Measurements from ENCODE around the gene GOLGA6C.
"Not testable (repeated sequence)": the region's sequence is repeated elsewhere in the genome, so short reads cannot be mapped to it uniquely, and the experiment has no call there.

Gene GOLGA6C

DNA sequence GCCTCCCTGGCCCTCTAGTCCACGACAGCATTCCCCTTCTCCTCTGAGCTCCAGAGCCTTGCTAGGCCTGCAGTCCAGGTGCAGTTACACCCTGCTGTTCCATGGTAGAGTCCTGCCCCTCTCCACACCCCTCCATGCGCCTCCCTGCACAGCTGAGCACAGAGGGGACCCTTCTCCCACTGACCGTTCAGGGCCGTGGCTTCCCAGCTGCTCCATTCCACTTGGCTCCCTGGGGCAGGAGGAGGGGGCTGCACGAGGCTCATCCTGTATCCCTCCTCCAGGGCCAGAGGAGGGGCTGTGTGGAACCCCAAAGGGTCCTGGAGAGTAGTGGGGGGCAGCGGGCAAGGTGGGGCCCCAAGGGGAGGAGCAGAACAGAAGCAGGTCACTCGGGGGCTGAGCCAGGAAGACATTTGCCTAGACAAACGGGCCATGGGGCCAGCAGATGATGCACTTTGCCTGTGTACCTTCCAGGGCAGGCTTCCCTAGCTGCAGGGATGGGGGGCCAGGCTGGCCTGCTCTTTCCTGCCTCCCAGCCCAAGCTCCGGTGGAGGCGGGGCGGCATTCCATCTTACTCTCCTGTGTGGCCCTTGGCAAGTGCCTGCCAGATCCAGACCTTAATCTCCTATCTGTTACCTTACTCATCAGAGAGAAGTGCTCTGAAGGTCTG, 20.7 kb upstream of the GOLGA6C start:
- H3K4me3 ChIP-seq (IDR thresholded peaks at IDR 0.05; ENCODE audit: insufficient read depth, low read depth, low read length) = no peak overlapping the region
- TF ChIP-seq, protein P1, sequence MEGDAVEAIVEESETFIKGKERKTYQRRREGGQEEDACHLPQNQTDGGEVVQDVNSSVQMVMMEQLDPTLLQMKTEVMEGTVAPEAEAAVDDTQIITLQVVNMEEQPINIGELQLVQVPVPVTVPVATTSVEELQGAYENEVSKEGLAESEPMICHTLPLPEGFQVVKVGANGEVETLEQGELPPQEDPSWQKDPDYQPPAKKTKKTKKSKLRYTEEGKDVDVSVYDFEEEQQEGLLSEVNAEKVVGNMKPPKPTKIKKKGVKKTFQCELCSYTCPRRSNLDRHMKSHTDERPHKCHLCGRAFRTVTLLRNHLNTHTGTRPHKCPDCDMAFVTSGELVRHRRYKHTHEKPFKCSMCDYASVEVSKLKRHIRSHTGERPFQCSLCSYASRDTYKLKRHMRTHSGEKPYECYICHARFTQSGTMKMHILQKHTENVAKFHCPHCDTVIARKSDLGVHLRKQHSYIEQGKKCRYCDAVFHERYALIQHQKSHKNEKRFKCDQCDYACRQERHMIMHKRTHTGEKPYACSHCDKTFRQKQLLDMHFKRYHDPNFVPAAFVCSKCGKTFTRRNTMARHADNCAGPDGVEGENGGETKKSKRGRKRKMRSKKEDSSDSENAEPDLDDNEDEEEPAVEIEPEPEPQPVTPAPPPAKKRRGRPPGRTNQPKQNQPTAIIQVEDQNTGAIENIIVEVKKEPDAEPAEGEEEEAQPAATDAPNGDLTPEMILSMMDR (conservative IDR thresholded peaks at IDR 0.05; ENCODE audit: low read depth, low read length) = no peak

DNA sequence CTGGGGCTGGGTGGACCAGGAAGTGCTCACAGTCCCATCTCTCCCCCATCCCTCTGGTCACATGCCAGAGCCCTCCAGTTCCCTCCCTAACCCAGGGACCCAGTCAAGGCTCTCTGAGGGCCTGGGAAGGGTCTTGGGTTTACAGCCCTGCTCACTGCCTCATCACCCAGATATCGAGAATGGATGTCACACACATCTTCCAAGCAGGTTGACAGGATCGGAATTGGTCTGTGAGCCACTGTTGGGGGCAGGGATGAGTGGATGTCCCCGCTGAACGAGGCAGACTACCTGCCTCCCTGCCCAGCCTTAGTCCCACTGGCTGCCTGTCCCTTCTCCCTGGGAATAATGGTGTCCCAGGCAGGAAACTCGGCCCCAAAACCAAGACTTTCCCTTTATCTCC, 20.0 kb upstream of the GOLGA6C start:
- no peaks in the 10 kb centered on the region for H3K36me3 ChIP-seq (ENCODE audit: insufficient read depth)

More for the DNA sequence above, 20.7 kb upstream of the GOLGA6C start:
- Histone ChIP-seq H3K27me3 (ENCODE audit: insufficient read depth, low read depth) (peaks cover 10% of the 10 kb centered on the region; the same call in 1 of the 2 replicates), H3K36me3 (ENCODE audit: insufficient read depth) (no peaks in the 10 kb centered on the region), H3K27ac (no peak overlapping the region), H3K9ac (no peak overlapping the region), H4K20me1 (ENCODE audit: insufficient read depth) (no peaks in the 10 kb centered on the region), H3K79me2 (ENCODE audit: insufficient read depth, low read depth) (no peaks in the 10 kb centered on the region), H3K4me1 (ENCODE audit: low read depth, poor library complexity, severe bottlenecking) (peaks cover 6% of the 10 kb centered on the region), H3K4me2 (no peak overlapping the region), H2AFZ (ENCODE audit: low read depth) (no peak overlapping the region)

DNA sequence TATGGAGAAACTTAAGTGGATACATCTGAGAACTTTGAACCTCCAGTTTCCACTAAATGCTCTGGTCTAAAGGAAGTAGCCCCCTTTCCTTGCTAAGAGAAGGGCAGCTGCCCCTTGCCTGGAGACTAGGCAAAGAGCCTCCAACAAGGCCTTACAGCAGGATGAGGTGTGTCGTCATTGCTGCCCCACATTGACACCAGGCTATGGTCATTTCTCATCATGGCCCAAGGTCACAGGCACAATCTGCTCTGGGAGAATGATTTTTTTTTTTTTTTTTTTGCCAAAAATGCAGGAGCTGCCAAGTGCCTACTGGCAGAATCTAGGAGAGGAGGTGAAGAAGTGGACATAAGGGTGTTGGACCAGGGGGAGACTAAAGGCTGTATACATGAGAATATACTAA, 12.4 kb upstream of the GOLGA6C start:
- not testable (repeated sequence) for H3K4me3 ChIP-seq (IDR thresholded peaks at IDR 0.05; ENCODE audit: insufficient read depth, low read depth, low read length); H3K9ac ChIP-seq; H3K27me3 ChIP-seq (ENCODE audit: insufficient read depth, low read depth); H3K27ac ChIP-seq; H3K79me2 ChIP-seq (ENCODE audit: insufficient read depth, low read depth); H2AFZ ChIP-seq (ENCODE audit: low read depth); H3K4me1 ChIP-seq (ENCODE audit: low read depth, poor library complexity, severe bottlenecking); H3K4me2 ChIP-seq; H3K36me3 ChIP-seq (ENCODE audit: insufficient read depth); H4K20me1 ChIP-seq (ENCODE audit: insufficient read depth)

More for the DNA sequence above, 20.0 kb upstream of the GOLGA6C start:
- peaks cover 6% of the 10 kb centered on the region for H3K4me1 ChIP-seq (ENCODE audit: low read depth, poor library complexity, severe bottlenecking)
- H4K20me1 ChIP-seq (ENCODE audit: insufficient read depth) = no peaks in the 10 kb centered on the region
- no peak overlapping the region for H2AFZ ChIP-seq (ENCODE audit: low read depth)
- H3K27ac ChIP-seq = no peak overlapping the region
- no peak overlapping the region for H3K9ac ChIP-seq
- TF ChIP-seq, protein P1 (conservative IDR thresholded peaks at IDR 0.05; ENCODE audit: low read depth, low read length) = no peak
- H3K79me2 ChIP-seq (ENCODE audit: insufficient read depth, low read depth) = no peaks in the 10 kb centered on the region
- H3K4me3 ChIP-seq (IDR thresholded peaks at IDR 0.05; ENCODE audit: insufficient read depth, low read depth, low read length) = no peak overlapping the region
- H3K27me3 ChIP-seq (ENCODE audit: insufficient read depth, low read depth) = peaks cover 9% of the 10 kb centered on the region; the same call in 1 of the 2 replicates
- H3K4me2 ChIP-seq = no peak overlapping the region

DNA sequence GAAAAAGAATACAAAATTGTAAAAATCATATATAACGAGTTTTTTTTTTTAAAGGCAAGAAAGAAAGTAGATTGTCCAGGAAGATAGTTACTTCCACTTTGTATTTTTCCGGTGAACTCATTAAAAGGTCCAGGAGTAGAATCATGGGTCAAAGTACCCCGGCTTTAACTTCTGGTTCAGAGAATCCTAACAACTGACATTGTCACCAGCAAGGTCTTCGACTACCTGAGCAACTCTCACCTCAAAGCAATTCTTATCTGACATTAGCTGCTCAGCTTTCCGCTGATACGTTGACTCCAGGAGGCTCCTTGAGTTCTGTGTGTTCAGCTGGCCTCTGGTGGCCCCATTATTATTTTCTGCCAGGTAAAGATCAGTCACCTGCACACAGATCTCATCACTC, 9.1 kb upstream of the GOLGA6C start:
- not testable (repeated sequence) for H3K27ac ChIP-seq; H3K36me3 ChIP-seq (ENCODE audit: insufficient read depth); H3K4me1 ChIP-seq (ENCODE audit: low read depth, poor library complexity, severe bottlenecking); H3K79me2 ChIP-seq (ENCODE audit: insufficient read depth, low read depth); H3K27me3 ChIP-seq (ENCODE audit: insufficient read depth, low read depth); H3K9ac ChIP-seq; H4K20me1 ChIP-seq (ENCODE audit: insufficient read depth); H3K4me2 ChIP-seq; H3K4me3 ChIP-seq (IDR thresholded peaks at IDR 0.05; ENCODE audit: insufficient read depth, low read depth, low read length); H2AFZ ChIP-seq (ENCODE audit: low read depth)

DNA sequence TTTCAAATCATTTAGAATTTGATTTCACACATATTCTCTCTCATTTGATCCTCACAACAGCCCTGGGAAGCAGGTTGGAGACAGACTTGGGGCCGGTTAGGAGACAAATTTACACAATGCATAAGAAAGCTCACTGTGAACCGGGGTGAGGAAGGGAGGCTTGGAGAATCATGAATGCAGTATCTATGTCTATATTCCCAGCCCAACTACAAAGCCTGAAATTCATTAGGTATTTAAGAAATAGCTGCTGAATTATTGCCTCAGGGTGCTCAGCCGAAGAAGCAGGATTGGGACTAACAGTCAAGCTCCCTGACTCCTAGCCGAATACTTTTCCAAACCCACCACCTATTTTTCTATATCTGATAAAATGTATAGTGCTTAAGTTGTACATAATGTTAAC, 8.4 kb upstream of the GOLGA6C start:
- H3K4me1 ChIP-seq (ENCODE audit: low read depth, poor library complexity, severe bottlenecking) = no peaks in the 10 kb centered on the region
- no peak overlapping the region for H3K9ac ChIP-seq
- H3K27me3 ChIP-seq (ENCODE audit: insufficient read depth, low read depth) = no peaks in the 10 kb centered on the region
- H3K27ac ChIP-seq = no peak overlapping the region
- H3K79me2 ChIP-seq (ENCODE audit: insufficient read depth, low read depth) = no peaks in the 10 kb centered on the region
- H2AFZ ChIP-seq (ENCODE audit: low read depth) = no peak overlapping the region
- no peak overlapping the region for H3K4me3 ChIP-seq (IDR thresholded peaks at IDR 0.05; ENCODE audit: insufficient read depth, low read depth, low read length)
- no peak overlapping the region for H3K4me2 ChIP-seq
- no peaks in the 10 kb centered on the region for H3K36me3 ChIP-seq (ENCODE audit: insufficient read depth)
- TF ChIP-seq, protein P1 (conservative IDR thresholded peaks at IDR 0.05; ENCODE audit: low read depth, low read length) = no peak
- no peaks in the 10 kb centered on the region for H4K20me1 ChIP-seq (ENCODE audit: insufficient read depth)

DNA sequence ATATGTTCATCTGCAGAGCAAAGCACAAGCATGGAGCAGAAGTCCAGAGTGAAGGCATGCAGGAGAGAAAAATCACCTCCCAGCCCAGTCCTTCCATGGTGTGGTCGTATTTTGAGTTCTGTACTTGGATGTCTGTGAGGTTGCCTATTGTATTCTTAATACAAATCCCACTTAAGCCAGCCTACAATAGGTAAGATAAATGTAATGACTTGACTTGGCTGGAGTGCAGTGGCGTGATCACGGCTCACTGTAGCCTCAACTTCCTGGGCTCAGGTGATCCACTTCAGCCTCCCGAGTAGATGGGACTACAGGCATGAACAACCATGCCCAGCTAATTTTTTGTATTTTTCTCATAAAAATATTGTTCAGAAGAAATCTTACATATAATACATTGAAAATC, 6.8 kb upstream of the GOLGA6C start:
- not testable (repeated sequence) for H3K9ac ChIP-seq; H2AFZ ChIP-seq (ENCODE audit: low read depth); H3K27me3 ChIP-seq (ENCODE audit: insufficient read depth, low read depth); H3K4me2 ChIP-seq; H4K20me1 ChIP-seq (ENCODE audit: insufficient read depth); H3K4me1 ChIP-seq (ENCODE audit: low read depth, poor library complexity, severe bottlenecking); H3K79me2 ChIP-seq (ENCODE audit: insufficient read depth, low read depth); H3K4me3 ChIP-seq (IDR thresholded peaks at IDR 0.05; ENCODE audit: insufficient read depth, low read depth, low read length); H3K36me3 ChIP-seq (ENCODE audit: insufficient read depth); H3K27ac ChIP-seq

DNA sequence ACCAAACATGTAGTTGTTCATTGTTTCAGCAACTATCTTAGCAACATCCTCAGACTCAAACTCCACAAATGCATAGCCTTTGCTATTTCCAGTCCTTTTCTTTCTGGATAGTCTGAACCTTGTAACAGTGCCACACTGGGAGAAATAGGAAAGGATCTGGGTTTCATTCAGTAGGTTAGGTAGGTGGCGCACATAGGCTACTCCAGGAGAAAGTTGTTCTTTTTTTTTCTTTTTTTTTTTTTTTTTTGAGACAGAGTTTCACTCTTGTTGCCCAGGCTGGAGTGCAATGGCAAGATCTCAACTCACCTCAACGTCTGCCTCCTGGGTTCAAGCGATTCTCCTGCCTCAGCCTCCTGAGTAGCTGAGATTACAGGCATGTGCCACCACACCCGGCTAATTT, 5.8 kb upstream of the GOLGA6C start:
- not testable (repeated sequence) for H3K4me1 ChIP-seq (ENCODE audit: low read depth, poor library complexity, severe bottlenecking); H3K27ac ChIP-seq; H3K9ac ChIP-seq; H3K36me3 ChIP-seq (ENCODE audit: insufficient read depth); H3K79me2 ChIP-seq (ENCODE audit: insufficient read depth, low read depth); H4K20me1 ChIP-seq (ENCODE audit: insufficient read depth); H3K27me3 ChIP-seq (ENCODE audit: insufficient read depth, low read depth); H3K4me3 ChIP-seq (IDR thresholded peaks at IDR 0.05; ENCODE audit: insufficient read depth, low read depth, low read length); H3K4me2 ChIP-seq; H2AFZ ChIP-seq (ENCODE audit: low read depth)

DNA sequence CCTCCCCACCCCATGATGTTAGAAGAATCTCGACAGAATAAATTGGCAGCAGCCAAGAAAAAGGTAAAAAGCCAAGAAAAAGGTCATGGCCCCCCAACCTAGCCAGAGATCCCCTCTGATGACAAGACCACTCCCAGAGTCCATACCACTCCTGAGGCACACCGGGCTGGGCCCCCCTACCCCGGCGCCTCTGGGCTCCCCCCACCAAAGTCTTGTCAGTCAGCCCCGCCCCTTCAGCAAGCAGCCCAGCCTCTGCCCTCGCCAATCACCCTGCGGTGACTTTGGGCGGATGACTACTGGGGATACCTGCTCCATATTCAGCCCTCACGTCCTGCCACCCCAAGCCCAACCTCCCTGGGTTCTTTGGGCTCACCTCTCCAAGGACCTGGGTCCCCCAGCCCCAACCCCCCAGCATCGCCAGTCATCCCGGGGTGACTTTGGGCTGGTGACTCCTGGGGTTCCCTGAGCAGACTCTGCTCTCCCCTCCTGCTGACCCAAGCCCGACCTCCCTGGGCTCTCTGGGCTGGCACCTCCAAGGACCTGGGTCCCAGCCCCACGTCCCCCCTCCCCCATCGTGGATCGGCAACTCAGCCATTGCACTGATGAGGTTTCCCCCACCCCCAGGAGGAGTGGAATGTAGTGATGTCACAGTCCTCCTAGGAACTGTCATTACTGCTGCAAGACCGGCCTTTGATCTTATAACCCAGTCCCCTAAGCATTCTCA, 648 bp downstream of the GOLGA6C start:
- H4K20me1 ChIP-seq (ENCODE audit: insufficient read depth); H3K27me3 ChIP-seq (ENCODE audit: insufficient read depth, low read depth); H3K4me3 ChIP-seq (IDR thresholded peaks at IDR 0.05; ENCODE audit: insufficient read depth, low read depth, low read length); H3K27ac ChIP-seq; H3K36me3 ChIP-seq (ENCODE audit: insufficient read depth); H3K9ac ChIP-seq; H3K4me1 ChIP-seq (ENCODE audit: low read depth, poor library complexity, severe bottlenecking); H3K79me2 ChIP-seq (ENCODE audit: insufficient read depth, low read depth); H3K4me2 ChIP-seq; H2AFZ ChIP-seq (ENCODE audit: low read depth): not testable (repeated sequence)
